GM12801 (cell line): ENCODE measurements around the gene EML4.

ENCODE experiments used
- CTCF ChIP-seq: IDR thresholded peaks from one replicate; pipeline ENCODE4 v1.5.1; 2011; ENCODE audit warnings: control low read depth; ENCODE audit not compliant: insufficient read length; ENCODE audit errors: extremely low read depth

Gene EML4

GRCh38 chr2:42219160-42219559 lies 50.0 kb downstream of the EML4 start:
- no peak for TF ChIP-seq CTCF

- TF ChIP-seq CTCF: no peak
Measured at GRCh38 chr2:42220566-42220965, 51.4 kb downstream of the EML4 start.

- no peak for TF ChIP-seq CTCF
Measured at GRCh38 chr2:42223067-42223854, 54.1 kb downstream of the EML4 start.

- no peak for TF ChIP-seq CTCF
Measured at GRCh38 chr2:42223855-42224268, 54.7 kb downstream of the EML4 start.

GRCh38 chr2:42224422-42225067 lies 55.4 kb downstream of the EML4 start:
- no peak for TF ChIP-seq CTCF

- no peak for TF ChIP-seq CTCF
Measured at GRCh38 chr2:42225573-42225972, 56.4 kb downstream of the EML4 start.

GRCh38 chr2:42227491-42227890 lies 58.3 kb downstream of the EML4 start:
- no peak for TF ChIP-seq CTCF
